PC-9 (cell line): ENCODE data around the gene ADGRD1. TPM values are rescaled to one million over a fixed set of nuclear protein-coding genes. Genes with fewer than 3 reads are reported as not detected.

Source experiments
- BruUV-seq: library from RNA; stranded (reverse); fragments of 400-500 nt; replicated peaks from 2 replicates; lab custom pipeline; 2021; lab: Mats Ljungman, UMichigan
- CTCF ChIA-PET: fragments of 300-600 bp; sonication (Branson Sonifier 250); formaldehyde crosslinking; loops from one replicate; lab custom pipeline; 2022; ENCODE audit warnings: antibody characterized with exemption; lab: Charles Lee
- POLR2A ChIA-PET: fragments of 300-600 bp; sonication (Branson Sonifier 250); formaldehyde crosslinking; loops from one replicate; lab custom pipeline; 2022; ENCODE audit warnings: antibody characterized with exemption; ENCODE audit not compliant: unreplicated experiment; lab: Charles Lee
- DNase-seq, 2 experiments: peaks; one replicate each; pipeline versions ENCODE4 v3.0.0 to v3.0.0-alpha.2; 2015 to 2022; ENCODE audit warnings: mixed read lengths in 1 of 2
- H2AFZ ChIP-seq: fragments of 200-600 bp; sonication (generic); 2 replicates; pipeline ENCODE4 v1.8.1; 2017; ENCODE audit warnings: antibody characterized with exemption
- H3F3A ChIP-seq: fragments of 200-600 bp; sonication (generic); 2 replicates; pipeline ENCODE4 v1.8.1; 2017; ENCODE audit warnings: antibody characterized with exemption, mild to moderate bottlenecking, low read depth; ENCODE audit not compliant: insufficient read depth
- H3K27ac ChIP-seq: fragments of 200-600 bp; sonication (generic); 2 replicates; pipeline ENCODE4 v1.6.1; 2016; ENCODE audit warnings: mixed run types
- H3K27me3 ChIP-seq: fragments of 200-600 bp; sonication (generic); 2 replicates; pipeline ENCODE4 v1.6.1; 2016; ENCODE audit warnings: low read depth, mixed run types; ENCODE audit not compliant: insufficient read depth
- H3K36me3 ChIP-seq: fragments of 200-600 bp; sonication (generic); 2 replicates; pipeline ENCODE4 v1.6.1; 2016; ENCODE audit warnings: low read depth, mixed run types
- H3K4me1 ChIP-seq: fragments of 200-600 bp; sonication (generic); replicated peaks from 2 replicates; pipeline ENCODE4 v1.6.1; 2016; ENCODE audit warnings: mixed run types; ENCODE audit not compliant: insufficient read depth
- H3K4me2 ChIP-seq: fragments of 200-600 bp; sonication (generic); 2 replicates; pipeline ENCODE4 v1.6.1; 2017; ENCODE audit warnings: mixed run types
- H3K4me3 ChIP-seq: fragments of 200-600 bp; sonication (generic); 2 replicates; pipeline ENCODE4 v1.6.1; 2016; ENCODE audit warnings: mixed run types
- H3K79me2 ChIP-seq: fragments of 200-600 bp; sonication (generic); 2 replicates; pipeline ENCODE4 v1.6.1; 2017; ENCODE audit warnings: low read depth, mixed run types
- H3K9me2 ChIP-seq: fragments of 200-600 bp; sonication (generic); 2 replicates; pipeline ENCODE4 v1.8.1; 2017; ENCODE audit warnings: mild to moderate bottlenecking; ENCODE audit not compliant: insufficient read depth
- H3K9me3 ChIP-seq: fragments of 200-600 bp; sonication (generic); 2 replicates; pipeline ENCODE4 v1.8.1; 2016; ENCODE audit warnings: low read depth; ENCODE audit not compliant: insufficient read depth
- H4K20me1 ChIP-seq: fragments of 200-600 bp; sonication (generic); 2 replicates; pipeline ENCODE4 v1.8.1; 2017; ENCODE audit not compliant: insufficient read depth
- CTCF ChIP-seq: fragments of 200-600 bp; sonication (generic); conservative IDR thresholded peaks from 2 replicates; pipeline ENCODE4 v1.6.1; 2017; ENCODE audit warnings: mixed run types, antibody characterized with exemption, mild to moderate bottlenecking, moderate library complexity
- EZH2 ChIP-seq: fragments of 200-600 bp; sonication (generic); IDR thresholded peaks from 2 replicates; pipeline ENCODE4 v1.8.0; 2017; ENCODE audit warnings: antibody characterized with exemption, low read depth
- intact Hi-C: fragments of 100-400 bp; cut with micrococcal nuclease; formaldehyde crosslinking; loops from one replicate; pipeline ENCODE4 v1.10.0; 2022; ENCODE audit not compliant: unreplicated experiment
- total RNA-seq: library from RNA; stranded (reverse); gene quantifications from 2 replicates; pipeline ENCODE4 v1.2.3, GENCODE V29; 2021

Gene ADGRD1
- total RNA-seq, 1 experiment from 2014 or later, result not detected

- Histone ChIP-seq H3K36me3 (no peaks in the 10 kb centered on the region), H2AFZ (no peak overlapping the region), H3F3A (no peaks in the 10 kb centered on the region), H3K4me3 (no peak overlapping the region), H3K27ac (no peak overlapping the region), H3K4me2 (no peak overlapping the region), H3K9me3 (no peaks in the 10 kb centered on the region), H3K79me2 (no peaks in the 10 kb centered on the region), H3K9me2 (no peaks in the 10 kb centered on the region), H3K4me1 (no peaks in the 10 kb centered on the region), H3K27me3 (peaks cover 77% of the 10 kb centered on the region), H4K20me1 (no peaks in the 10 kb centered on the region)
- ChIA-PET POLR2A (no interaction called here), CTCF (no interaction called here)
- TF ChIP-seq CTCF (no peak), EZH2 (no peak)
- no TSS peak for BruUV-seq
- no peak for DNase-seq
- intact Hi-C loops, result no loop called here
These were observed 84.5 kb downstream of the ADGRD1 start for GRCh38 chr12:131038159-131038558.

- no TSS peak for BruUV-seq
- POLR2A ChIA-PET, result no interaction called here
- CTCF ChIA-PET, result no interaction called here
These were observed 85.5 kb downstream of the ADGRD1 start for GRCh38 chr12:131038961-131039950.

DNA sequence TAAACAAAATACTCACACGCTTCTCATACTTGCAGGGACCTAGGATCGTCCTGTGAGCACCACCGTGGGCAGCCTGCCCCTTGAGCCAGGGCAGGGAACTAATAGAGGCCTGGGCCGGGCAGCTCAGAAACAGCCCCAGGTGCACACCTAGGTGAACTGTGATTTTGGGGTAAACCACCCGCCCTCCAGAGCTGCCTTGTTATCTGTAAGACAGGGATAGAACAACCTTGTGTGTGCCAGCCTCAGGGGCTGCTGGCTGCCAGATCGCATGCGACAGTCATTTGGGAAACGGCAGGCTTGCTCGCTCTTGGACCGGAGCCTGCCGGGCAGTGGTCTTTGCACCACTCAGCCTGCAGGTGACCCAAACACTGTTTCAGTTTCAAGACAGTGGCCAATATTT is 86.8 kb downstream of the ADGRD1 start:
- peaks cover 64% of the 10 kb centered on the region for H3K27me3 ChIP-seq
- no TSS peak for BruUV-seq
- CTCF ChIA-PET, result no interaction called here

More at GRCh38 chr12:131038961-131039950, 85.5 kb downstream of the ADGRD1 start:
- no peak overlapping the region for H3K4me3 ChIP-seq
- H4K20me1 ChIP-seq, result no peaks in the 10 kb centered on the region
- no peaks in the 10 kb centered on the region for H3K79me2 ChIP-seq
- intact Hi-C loops, result no loop called here
- H3K27me3 ChIP-seq, result peaks cover 75% of the 10 kb centered on the region
- H3K4me1 ChIP-seq, result no peaks in the 10 kb centered on the region
- no peak for DNase-seq
- TF ChIP-seq EZH2, result no peak
- TF ChIP-seq CTCF, result no peak
- H3K4me2 ChIP-seq, result no peak overlapping the region
- no peaks in the 10 kb centered on the region for H3K36me3 ChIP-seq
- H3K27ac ChIP-seq, result no peak overlapping the region
- no peak overlapping the region for H2AFZ ChIP-seq
- no peaks in the 10 kb centered on the region for H3F3A ChIP-seq
- H3K9me2 ChIP-seq, result no peaks in the 10 kb centered on the region
- H3K9me3 ChIP-seq, result no peaks in the 10 kb centered on the region

More for the DNA sequence above, 86.8 kb downstream of the ADGRD1 start:
- no peak for DNase-seq
- Histone ChIP-seq H4K20me1 (no peaks in the 10 kb centered on the region), H3K4me1 (no peaks in the 10 kb centered on the region), H3K4me3 (no peak overlapping the region), H3K4me2 (no peak overlapping the region), H3F3A (no peaks in the 10 kb centered on the region), H3K79me2 (no peaks in the 10 kb centered on the region), H3K9me3 (no peaks in the 10 kb centered on the region), H2AFZ (no peak overlapping the region), H3K36me3 (no peaks in the 10 kb centered on the region), H3K27ac (no peak overlapping the region), H3K9me2 (no peaks in the 10 kb centered on the region)
- TF ChIP-seq CTCF (no peak), EZH2 (no peak)
- POLR2A ChIA-PET, result no interaction called here
- intact Hi-C loops, result no loop called here
